Urinary bladder (tissue), 4 donors: ENCODE measurements around the gene ECE1. TPM values are rescaled to one million over a fixed set of nuclear protein-coding genes. Genes with fewer than 3 reads are reported as not detected.
A peak's percentile ranks its signal among the peaks of the same experiment; 100 is the strongest.
"Not testable (repeated sequence)": the region's sequence is repeated elsewhere in the genome, so short reads cannot be mapped to it uniquely, and the experiment has no call there.

Source experiments
- DNase-seq: peaks from one replicate; pipeline ENCODE4 v3.0.0-alpha.2; 2015; ENCODE audit errors: extremely low spot score
- H3K27ac ChIP-seq: one replicate; pipeline ENCODE4 v1.5.1; 2013; ENCODE audit warnings: low read depth, mild to moderate bottlenecking, moderate library complexity
- H3K36me3 ChIP-seq: one replicate; pipeline ENCODE4 v1.6.1; 2013; ENCODE audit warnings: mild to moderate bottlenecking, moderate library complexity; ENCODE audit not compliant: insufficient read depth
- H3K4me1 ChIP-seq: one replicate; pipeline ENCODE4 v1.6.1; 2013; ENCODE audit warnings: mild to moderate bottlenecking, moderate library complexity; ENCODE audit not compliant: insufficient read depth
- H3K4me3 ChIP-seq: one replicate; pipeline ENCODE4 v1.5.1; 2013; ENCODE audit warnings: low read depth, low read length
- WGBS: extraction: QIAGEN DNeasy Blood & Tissue Kit; methylation state at CpG from one replicate; pipeline ENCODE4 v1.1.7; 2013; 5-methylcytosine and 5-hydroxymethylcytosine counted together
- polyA plus RNA-seq: library from polyadenylated mRNA; stranded (reverse); fragments of 200-250 nt; gene quantifications from one replicate; pipeline ENCODE4 v1.2.3, GENCODE V29; 2013
- total RNA-seq: library from RNA; depleted of rRNA; stranded (reverse); fragments of >200 nt; gene quantifications from one replicate; pipeline ENCODE4 v1.2.3, GENCODE V29; 2014
- donor health status: healthy with polysubstance abuse.
- donor health status: healthy.

The ECE1 gene
- total and polyA plus RNA-seq, 2 donors = 32.5 to 121 TPM

GRCh38 chr1:21296509-21297354, 6.5 kb upstream of the ECE1 start:
- Histone ChIP-seq H3K4me1 (no peaks in the 10 kb centered on the region), H3K4me3 (no peak overlapping the region), H3K36me3 (no peaks in the 10 kb centered on the region), H3K27ac (no peak overlapping the region)
- 91% methylated on average over 7 of the region's 7 CpGs for WGBS
- DNase-seq = no peak

DNA sequence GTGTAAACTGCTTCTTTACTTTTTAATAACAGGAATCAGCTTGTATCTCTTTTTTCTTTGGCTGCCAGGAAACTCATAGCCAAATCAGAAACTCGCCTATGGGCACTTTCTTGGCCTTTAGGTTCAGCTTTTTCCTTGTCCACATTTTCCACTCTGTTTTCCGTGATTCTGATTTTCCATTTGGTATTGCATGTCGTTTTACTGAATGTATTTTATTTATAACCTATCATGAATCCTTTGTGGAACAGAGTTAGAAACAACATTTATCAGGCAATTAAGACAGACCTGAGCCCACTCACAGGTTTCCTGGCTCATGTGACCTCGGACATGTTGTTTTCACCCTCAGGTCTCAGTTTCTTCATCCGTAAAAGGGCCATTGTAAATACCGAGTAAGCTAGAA, 5.3 kb upstream of the ECE1 start:
- WGBS = 92% methylated on average over 6 of the region's 6 CpGs
- no peak for DNase-seq
- Histone ChIP-seq H3K27ac (peak overlapping the region; percentile 12), H3K4me1 (no peaks in the 10 kb centered on the region), H3K4me3 (no peak overlapping the region), H3K36me3 (no peaks in the 10 kb centered on the region)

- Histone ChIP-seq H3K4me1 (peaks cover 2% of the 10 kb centered on the region), H3K27ac (peak overlapping the region; percentile 18), H3K4me3 (no peak overlapping the region), H3K36me3 (no peaks in the 10 kb centered on the region)
- DNase-seq = no peak
- WGBS = 95% methylated on average over 1 of the region's 1 CpG
These were observed 4.7 kb upstream of the ECE1 start for GRCh38 chr1:21295002-21295401.

GRCh38 chr1:21294266-21294989, 4.2 kb upstream of the ECE1 start:
- Histone ChIP-seq H3K36me3 (no peaks in the 10 kb centered on the region), H3K4me3 (no peak overlapping the region), H3K4me1 (peaks cover 2% of the 10 kb centered on the region), H3K27ac (peak overlapping the region; percentile 18)
- DNase-seq = no peak
- WGBS = 71% methylated on average over 13 of the region's 13 CpGs

DNA sequence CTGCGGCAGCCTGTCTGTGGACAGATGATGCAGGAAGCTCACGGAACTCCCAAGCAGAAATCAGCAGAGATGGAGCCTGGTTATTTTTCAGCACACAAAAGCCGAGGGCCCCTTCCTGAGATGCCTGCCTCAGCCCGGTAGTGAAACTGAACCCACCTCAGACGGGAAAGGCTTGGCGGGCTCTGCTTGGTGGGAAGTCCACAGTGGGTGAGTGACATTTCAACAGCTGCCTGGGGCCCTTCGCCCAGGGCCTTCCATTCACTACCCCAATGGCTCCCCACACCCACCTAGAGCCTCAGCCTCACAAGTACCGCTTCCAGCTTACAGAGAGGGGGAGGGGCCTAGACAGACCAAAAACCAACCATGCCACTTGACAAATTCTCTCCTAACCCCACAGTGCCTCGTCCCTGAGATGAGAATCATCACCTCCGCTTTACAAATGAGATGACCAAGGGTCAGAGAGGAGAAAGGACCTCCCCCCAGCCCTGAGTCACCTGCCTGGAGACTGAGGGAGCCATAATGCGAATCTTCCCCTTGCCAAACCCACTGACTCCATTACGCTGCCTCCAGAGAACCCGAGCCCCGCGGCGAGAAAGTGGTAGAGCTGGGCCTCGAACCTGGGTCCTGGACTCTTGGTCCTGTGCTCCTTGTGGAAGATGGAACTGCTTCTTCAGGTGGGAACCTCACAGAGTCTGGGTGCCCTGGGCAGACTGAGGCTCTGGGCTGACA, 3.4 kb upstream of the ECE1 start:
- DNase-seq = no peak
- peak overlapping the region; percentile 11 for H3K27ac ChIP-seq
- no peaks in the 10 kb centered on the region for H3K36me3 ChIP-seq
- WGBS = 88% methylated on average over 17 of the region's 17 CpGs
- peaks cover 2% of the 10 kb centered on the region for H3K4me1 ChIP-seq
- no peak overlapping the region for H3K4me3 ChIP-seq

DNA sequence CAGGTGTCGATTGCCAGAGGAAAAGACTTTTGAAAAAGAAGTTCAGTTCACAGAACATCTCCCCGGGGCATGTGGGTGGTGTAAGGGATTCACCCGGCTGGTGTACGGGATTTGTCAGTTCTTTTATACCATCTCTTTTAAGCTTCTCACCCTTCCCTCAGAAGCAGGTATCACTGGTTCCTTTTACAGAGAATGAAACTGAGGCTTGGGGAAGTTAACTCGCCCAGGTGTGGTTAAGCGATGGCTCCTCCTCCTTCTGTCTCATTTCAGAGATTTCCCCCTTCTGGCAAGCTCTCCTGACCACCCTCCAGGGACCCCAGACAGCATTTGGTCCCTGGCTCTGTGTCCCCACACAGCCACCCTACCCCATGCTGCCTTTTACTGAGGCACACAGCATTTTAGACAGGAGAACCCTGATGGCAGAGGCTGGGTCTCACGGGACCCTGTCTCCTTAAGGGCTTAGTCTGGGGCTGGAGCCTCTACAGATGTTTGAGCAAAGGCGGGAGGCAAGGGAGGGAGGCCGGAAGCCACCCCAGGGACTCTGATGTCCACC, 2.8 kb upstream of the ECE1 start:
- no peak for DNase-seq
- no peak overlapping the region for H3K4me3 ChIP-seq
- no peaks in the 10 kb centered on the region for H3K36me3 ChIP-seq
- peaks cover 2% of the 10 kb centered on the region for H3K4me1 ChIP-seq
- peak overlapping the region; percentile 11 for H3K27ac ChIP-seq
- 77% methylated on average over 9 of the region's 9 CpGs for WGBS

DNA sequence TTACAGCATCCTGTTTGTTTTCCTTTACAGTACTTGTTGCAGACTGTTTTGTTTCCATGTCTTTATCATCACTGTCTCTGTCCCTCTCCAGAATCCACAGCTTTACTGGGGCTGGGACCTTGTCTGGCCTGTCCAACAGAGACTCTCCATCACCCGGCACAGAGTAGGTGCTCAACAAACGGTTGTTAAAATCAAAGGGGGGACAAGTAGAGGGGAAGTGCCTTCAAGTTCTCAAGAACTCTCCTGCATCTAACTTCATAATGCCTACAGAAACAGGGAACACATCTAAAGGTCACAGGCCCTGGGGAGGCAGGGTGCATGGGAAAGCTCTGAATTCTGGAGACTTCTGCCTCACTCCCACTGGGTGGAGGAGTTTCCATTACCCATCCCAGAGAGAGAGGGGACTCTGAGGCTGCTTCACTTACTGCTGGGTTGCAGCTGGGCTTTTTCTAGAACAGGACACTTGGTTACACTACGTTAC, 2.3 kb upstream of the ECE1 start:
- no peaks in the 10 kb centered on the region for H3K36me3 ChIP-seq
- H3K27ac ChIP-seq = no peak overlapping the region
- peaks cover 2% of the 10 kb centered on the region for H3K4me1 ChIP-seq
- no peak for DNase-seq
- no peak overlapping the region for H3K4me3 ChIP-seq
- 67% methylated on average over 3 of the region's 3 CpGs for WGBS

DNA sequence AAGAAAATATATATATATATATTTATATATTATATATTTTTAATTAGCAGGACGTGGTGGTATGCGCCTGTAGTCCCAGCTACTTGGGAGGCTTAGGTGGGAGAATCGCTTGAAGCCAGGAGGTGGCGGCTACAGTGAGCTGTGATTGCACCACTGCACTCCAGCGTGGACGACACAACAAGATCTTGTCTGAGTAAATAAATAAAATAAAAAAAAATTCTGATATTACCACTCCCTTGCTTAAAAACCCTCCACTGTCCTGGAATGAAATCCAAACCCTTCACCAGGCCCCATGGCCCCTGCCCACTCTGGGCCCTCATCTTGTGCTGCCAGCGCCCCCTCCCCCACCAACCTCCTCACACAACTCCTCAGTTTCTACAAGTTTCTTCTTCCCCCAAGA, 1.7 kb upstream of the ECE1 start:
- Histone ChIP-seq H3K27ac (no peak overlapping the region), H3K4me3 (no peak overlapping the region), H3K36me3 (no peaks in the 10 kb centered on the region), H3K4me1 (peaks cover 2% of the 10 kb centered on the region)
- WGBS = 95% methylated on average over 7 of the region's 7 CpGs
- DNase-seq = no peak

GRCh38 chr1:21291184-21291583, 921 bp upstream of the ECE1 start:
- Histone ChIP-seq H3K4me1 (peaks cover 2% of the 10 kb centered on the region), H3K4me3 (no peak overlapping the region), H3K27ac (no peak overlapping the region), H3K36me3 (no peaks in the 10 kb centered on the region)
- no peak for DNase-seq
- WGBS = 91% methylated on average over 8 of the region's 8 CpGs

- peaks cover 2% of the 10 kb centered on the region for H3K4me1 ChIP-seq
- WGBS = 12% methylated on average over 9 of the region's 9 CpGs
These were observed 282 bp upstream of the ECE1 start for GRCh38 chr1:21290546-21290944.

DNA sequence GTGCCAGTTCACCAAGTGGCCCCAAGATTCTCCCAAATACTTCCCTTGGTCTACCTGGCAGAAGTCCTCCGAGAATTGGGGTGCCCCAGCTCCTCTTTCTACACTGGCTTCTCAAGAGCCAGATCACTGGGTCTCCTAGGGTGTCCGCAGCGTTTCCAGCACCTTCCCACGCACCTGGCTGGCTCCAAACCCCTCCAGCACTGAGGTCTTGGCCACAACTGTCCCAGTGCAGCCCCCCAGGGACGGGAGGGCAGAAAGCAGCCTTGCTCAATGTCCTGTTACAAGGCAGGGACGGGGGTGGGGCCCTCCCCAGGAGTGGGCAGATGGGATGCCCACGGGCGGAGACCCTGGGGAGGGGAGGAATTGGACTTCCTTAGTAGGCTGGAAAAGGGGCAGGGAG, 1.1 kb downstream of the ECE1 start:
- no peak for DNase-seq
- no peak overlapping the region for H3K27ac ChIP-seq
- H3K4me1 ChIP-seq = peaks cover 2% of the 10 kb centered on the region
- H3K36me3 ChIP-seq = no peaks in the 10 kb centered on the region
- 86% methylated on average over 8 of the region's 8 CpGs for WGBS
- peak overlapping the region; percentile 73 for H3K4me3 ChIP-seq

More at GRCh38 chr1:21290546-21290944, 282 bp upstream of the ECE1 start:
- Histone ChIP-seq H3K4me3 (peak overlapping the region; percentile 73), H3K27ac (peak overlapping the region; percentile 71), H3K36me3 (no peaks in the 10 kb centered on the region)
- DNase-seq = no peak

- 81% methylated on average over 8 of the region's 8 CpGs for WGBS
- peaks cover 2% of the 10 kb centered on the region for H3K4me1 ChIP-seq
- H3K27ac ChIP-seq = no peak overlapping the region
These were observed 2.3 kb downstream of the ECE1 start for GRCh38 chr1:21287905-21288514.

GRCh38 chr1:21285386-21285785, 4.9 kb downstream of the ECE1 start:
- not testable (repeated sequence) for H3K27ac ChIP-seq, DNase-seq, H3K36me3 ChIP-seq, H3K4me1 ChIP-seq, H3K4me3 ChIP-seq
- 91% methylated on average over 6 of the region's 6 CpGs for WGBS

More at GRCh38 chr1:21287905-21288514, 2.3 kb downstream of the ECE1 start:
- DNase-seq = no peak
- Histone ChIP-seq H3K4me3 (no peak overlapping the region), H3K36me3 (no peaks in the 10 kb centered on the region)
